Stimulated activated naive B cell treated with anti-CD40 and anti-IgM and Interleukin-4, amounts not matched to agents 10 μg/mL and 1 μg/mL and 100 μg/mL, for 72 hours (primary cell): Measurements from ENCODE around the gene WIF1.

Experiments used
- ATAC-seq, 2 donors: fragments of 150-1000 bp; cut with Tn5 transposase; replicated peaks; 2 replicates each; pipeline ENCODE4 v1.10.0; 2021; ENCODE audit warnings: moderate library complexity in 1 of 2
- DNase-seq: peaks from one replicate; pipeline ENCODE4 v3.0.0; 2021
- H3K27ac Mint-ChIP-seq: one replicate; pipeline ENCODE4 v1.8.0; 2022; ENCODE audit warnings: mild to moderate bottlenecking, mixed read lengths
- H3K27me3 Mint-ChIP-seq, 2 donors: one replicate each; pipeline ENCODE4 v1.8.0; 2022; ENCODE audit warnings: mixed read lengths in 2 of 2
- H3K36me3 Mint-ChIP-seq, 2 donors: one replicate each; pipeline ENCODE4 v1.8.0; 2022; ENCODE audit warnings: mixed read lengths in 2 of 2, mild to moderate bottlenecking in 1 of 2
- H3K4me1 Mint-ChIP-seq, 2 donors: one replicate each; pipeline ENCODE4 v1.8.0; 2022; ENCODE audit warnings: mixed read lengths in 2 of 2, mild to moderate bottlenecking in 1 of 2
- H3K4me3 Mint-ChIP-seq, 2 donors: one replicate each; pipeline ENCODE4 v1.8.0; 2022; ENCODE audit warnings: mild to moderate bottlenecking in 2 of 2, mixed read lengths in 2 of 2, moderate library complexity in 1 of 2
- H3K9me3 Mint-ChIP-seq, 2 donors: one replicate each; pipeline ENCODE4 v1.8.0; 2022; ENCODE audit warnings: mixed read lengths in 2 of 2, mild to moderate bottlenecking in 1 of 2

Gene WIF1, protein sequence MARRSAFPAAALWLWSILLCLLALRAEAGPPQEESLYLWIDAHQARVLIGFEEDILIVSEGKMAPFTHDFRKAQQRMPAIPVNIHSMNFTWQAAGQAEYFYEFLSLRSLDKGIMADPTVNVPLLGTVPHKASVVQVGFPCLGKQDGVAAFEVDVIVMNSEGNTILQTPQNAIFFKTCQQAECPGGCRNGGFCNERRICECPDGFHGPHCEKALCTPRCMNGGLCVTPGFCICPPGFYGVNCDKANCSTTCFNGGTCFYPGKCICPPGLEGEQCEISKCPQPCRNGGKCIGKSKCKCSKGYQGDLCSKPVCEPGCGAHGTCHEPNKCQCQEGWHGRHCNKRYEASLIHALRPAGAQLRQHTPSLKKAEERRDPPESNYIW

DNA sequence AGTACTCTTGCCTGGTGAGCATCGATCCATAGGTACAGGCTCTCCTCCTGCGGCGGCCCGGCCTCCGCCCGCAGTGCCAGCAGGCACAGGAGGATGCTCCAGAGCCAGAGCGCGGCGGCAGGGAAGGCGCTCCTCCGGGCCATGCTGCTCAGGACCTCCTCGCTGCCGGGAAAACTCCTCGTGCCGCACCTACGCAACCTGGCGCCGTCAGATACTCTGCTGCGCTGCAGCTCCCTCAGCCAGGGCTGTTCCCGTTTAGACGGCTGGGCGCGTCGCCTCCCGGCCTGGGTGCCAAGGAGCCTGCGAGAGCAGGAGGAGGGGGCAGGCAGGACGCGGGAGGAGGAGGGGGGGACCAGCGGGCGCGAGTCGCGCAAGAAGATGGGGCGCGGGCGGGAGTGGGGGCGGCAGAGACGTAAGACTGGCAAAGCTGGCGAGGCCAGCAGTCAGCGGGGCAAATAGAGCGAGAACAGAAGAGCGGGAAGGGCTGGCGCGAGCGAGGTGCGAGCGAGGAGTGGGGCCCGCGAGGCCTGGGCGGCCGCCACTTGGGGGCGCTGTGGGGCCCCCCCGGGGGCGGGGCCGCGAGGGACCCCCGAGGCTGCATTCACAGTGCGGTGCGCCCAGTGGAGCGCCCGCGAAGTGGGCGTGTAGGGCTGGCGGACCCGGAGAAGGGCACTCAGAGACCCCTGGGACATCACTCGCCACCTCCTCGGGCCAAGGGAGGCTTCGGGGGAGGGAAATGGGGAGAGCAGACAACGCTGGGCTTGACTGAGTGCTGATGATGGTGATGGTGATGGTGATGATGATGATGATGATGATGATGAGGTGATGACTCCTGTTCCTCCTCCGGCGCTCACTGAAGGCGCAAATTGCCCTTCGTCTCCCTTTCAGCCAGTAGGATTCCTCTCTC is at the start of gene WIF1:
WIF1 (minus strand) TSS at position 257 of the 907 bp plus-strand sequence; CDS start at position 143, 114 bp downstream.
- ATAC-seq (peak; percentile 82 to 83), DNase-seq (no peak)
- H3K27me3 Mint-ChIP-seq: peaks cover 37 to 48% of the 10 kb centered on the region in 2 donors
- no peaks in the 10 kb centered on the region for H3K36me3 Mint-ChIP-seq
- H3K4me3 Mint-ChIP-seq: peak within 1 kb of the TSS; percentile 57 to 78
- no peaks in the 10 kb centered on the region for H3K9me3 Mint-ChIP-seq
- H3K4me1 Mint-ChIP-seq: peaks cover 4 to 13% of the 10 kb centered on the region in 2 donors
- no peak within 1 kb of the TSS for H3K27ac Mint-ChIP-seq

DNA sequence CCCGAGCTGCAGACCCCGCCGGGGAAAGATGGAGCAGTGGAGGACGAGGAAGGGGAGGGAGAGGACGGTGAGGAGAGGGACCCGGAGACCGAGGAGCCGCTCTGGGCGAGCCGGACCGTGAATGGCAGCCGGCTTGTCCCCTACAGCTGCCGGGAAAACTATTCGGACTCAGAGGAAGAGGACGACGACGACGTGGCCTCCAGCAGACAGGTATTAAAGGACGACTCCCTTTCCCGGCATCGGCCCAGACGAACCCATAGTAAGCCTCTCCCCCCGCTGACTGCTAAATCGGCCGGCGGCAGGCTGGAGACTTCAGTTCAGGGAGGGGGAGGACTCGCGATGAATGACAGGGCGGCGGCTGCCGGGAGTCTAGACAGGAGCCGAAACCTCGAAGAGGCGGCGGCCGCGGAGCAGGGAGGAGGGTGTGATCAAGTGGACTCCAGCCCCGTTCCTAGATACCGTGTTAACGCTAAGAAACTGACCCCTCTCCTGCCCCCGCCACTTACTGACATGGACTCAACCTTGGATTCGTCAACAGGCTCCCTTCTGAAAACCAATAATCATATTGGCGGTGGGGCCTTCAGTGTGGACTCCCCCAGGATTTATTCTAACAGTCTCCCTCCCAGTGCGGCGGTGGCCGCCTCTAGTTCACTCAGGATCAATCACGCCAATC is 49.2 kb upstream of the WIF1 start:
- H3K27me3 Mint-ChIP-seq: peaks cover 3 to 5% of the 10 kb centered on the region in 2 donors
- peak; percentile 56 to 61 for ATAC-seq

DNA sequence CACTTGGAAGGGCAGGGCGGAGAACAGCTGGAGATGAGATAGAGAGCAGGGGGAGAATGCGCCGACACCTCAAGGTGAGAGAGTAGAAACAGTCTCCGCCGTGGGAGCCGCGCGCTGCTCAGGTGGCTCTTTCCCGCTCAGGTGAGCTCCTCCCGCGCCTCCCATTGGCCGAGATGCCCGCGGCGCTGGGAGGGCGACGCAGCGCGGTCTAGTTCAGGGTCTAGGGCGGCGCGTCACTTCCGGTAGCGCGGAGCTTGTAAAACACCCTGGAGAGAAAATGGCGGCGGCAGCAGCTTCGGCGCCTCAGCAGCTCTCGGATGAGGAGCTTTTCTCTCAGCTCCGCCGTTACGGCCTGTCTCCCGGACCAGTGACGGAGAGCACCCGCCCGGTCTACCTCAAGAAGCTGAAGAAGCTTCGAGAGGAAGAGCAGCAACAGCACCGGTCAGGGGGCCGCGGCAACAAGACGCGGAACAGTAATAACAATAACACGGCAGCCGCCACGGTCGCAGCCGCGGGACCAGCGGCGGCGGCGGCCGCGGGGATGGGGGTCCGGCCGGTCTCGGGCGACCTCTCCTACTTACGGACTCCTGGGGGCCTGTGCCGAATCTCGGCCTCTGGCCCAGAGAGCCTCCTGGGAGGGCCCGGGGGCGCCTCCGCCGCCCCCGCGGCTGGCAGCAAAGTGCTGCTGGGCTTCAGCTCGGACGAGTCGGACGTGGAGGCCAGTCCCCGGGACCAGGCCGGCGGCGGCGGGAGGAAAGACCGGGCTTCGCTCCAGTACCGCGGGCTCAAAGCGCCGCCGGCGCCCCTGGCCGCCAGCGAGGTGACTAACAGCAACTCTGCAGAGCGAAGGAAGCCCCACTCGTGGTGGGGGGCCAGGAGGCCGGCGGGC is 48.5 kb upstream of the WIF1 start, which contains the start of gene LEMD3:
LEMD3 (plus strand) TSS at position 264 of the 889 bp plus-strand sequence; CDS start at position 278, 14 bp downstream.
- Mint-ChIP-seq H3K4me3 (peak within 1 kb of the TSS; percentile 94 to 96), H3K9me3 (no peaks in the 10 kb centered on the region), H3K4me1 (peaks cover 9 to 26% of the 10 kb centered on the region in 2 donors), H3K36me3 (peaks cover 2 to 4% of the 10 kb centered on the region in 2 donors), H3K27ac (peak within 1 kb of the TSS; percentile 97), H3K27me3 (peaks cover 3 to 5% of the 10 kb centered on the region in 2 donors)
- peak; percentile 95 to 97 for ATAC-seq
- peak; percentile 86 for DNase-seq

More for the DNA sequence above, 49.2 kb upstream of the WIF1 start:
- peaks cover 9 to 26% of the 10 kb centered on the region in 2 donors for H3K4me1 Mint-ChIP-seq
- peaks cover 2 to 4% of the 10 kb centered on the region in 2 donors for H3K36me3 Mint-ChIP-seq
- no peaks in the 10 kb centered on the region for H3K9me3 Mint-ChIP-seq
- H3K4me3 Mint-ChIP-seq: peak overlapping the region; percentile 94 to 96
- H3K27ac Mint-ChIP-seq: peak overlapping the region; percentile 91
- peak; percentile 34 for DNase-seq

DNA sequence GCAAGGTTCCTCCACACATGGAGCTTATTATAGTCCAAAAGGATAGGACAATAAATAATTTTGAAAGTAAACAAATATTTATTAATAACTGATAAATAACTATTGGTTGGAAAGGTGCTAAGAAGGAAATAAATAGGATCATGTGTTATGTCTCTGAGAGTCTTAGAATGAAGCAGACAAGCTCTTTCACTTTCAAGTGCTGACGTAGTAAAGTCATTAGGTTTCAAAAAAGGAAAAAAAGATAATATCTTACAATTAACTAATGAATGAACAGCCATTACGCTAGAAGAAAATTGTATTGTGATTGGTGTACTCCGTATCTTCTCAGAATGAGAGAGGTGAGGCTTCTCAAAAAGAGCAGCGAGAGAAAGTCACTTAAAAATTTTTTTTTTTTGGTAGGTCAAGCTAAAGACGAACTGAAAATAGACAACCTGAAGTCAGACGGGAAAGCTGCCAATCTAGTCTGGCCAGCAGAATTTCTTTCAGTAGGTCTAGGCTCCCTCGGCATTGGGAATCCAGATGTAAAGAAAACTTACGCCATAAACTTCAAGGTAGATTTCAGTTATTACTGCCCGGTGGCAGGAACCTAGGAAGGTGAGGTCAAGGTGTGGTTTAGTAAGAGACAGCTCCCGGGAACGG is 47.7 kb upstream of the WIF1 start:
- peak; percentile 0 to 4 for ATAC-seq
- peaks cover 3 to 5% of the 10 kb centered on the region in 2 donors for H3K27me3 Mint-ChIP-seq

DNA sequence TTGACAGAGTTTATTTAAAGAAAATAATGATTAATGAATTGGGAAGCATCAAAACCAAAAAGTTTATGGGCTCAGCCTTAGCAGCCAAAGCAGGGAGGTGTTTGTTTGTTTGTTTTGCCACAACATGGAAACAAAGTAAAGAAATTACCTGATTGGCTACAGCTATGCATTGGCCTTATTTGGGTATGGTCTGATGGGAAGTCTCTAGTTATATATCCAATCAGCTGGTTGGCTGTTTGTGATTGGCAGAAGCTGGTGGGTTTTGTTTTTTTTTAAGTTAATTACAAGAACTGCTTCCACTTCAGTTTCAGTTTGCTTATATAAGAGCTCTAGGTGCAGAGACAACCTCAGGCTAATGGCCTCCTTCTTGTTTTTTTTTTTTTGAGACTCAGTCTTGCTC is 43.7 kb upstream of the WIF1 start:
- H3K4me3 Mint-ChIP-seq: no peak overlapping the region
- H3K36me3 Mint-ChIP-seq: peaks cover 0 to 2% of the 10 kb centered on the region in 2 donors
- peaks cover 5 to 10% of the 10 kb centered on the region in 2 donors for H3K27me3 Mint-ChIP-seq
- DNase-seq (no peak), ATAC-seq (no peak)
- no peak overlapping the region for H3K27ac Mint-ChIP-seq
- H3K4me1 Mint-ChIP-seq: no peaks in the 10 kb centered on the region
- no peaks in the 10 kb centered on the region for H3K9me3 Mint-ChIP-seq

More for the DNA sequence above, 47.7 kb upstream of the WIF1 start:
- no peak for DNase-seq
- Mint-ChIP-seq H3K4me1 (peaks cover 9 to 26% of the 10 kb centered on the region in 2 donors), H3K27ac (peak overlapping the region; percentile 97), H3K9me3 (no peaks in the 10 kb centered on the region), H3K36me3 (peaks cover 2 to 4% of the 10 kb centered on the region in 2 donors), H3K4me3 (peak overlapping the region; percentile 94 to 96)

DNA sequence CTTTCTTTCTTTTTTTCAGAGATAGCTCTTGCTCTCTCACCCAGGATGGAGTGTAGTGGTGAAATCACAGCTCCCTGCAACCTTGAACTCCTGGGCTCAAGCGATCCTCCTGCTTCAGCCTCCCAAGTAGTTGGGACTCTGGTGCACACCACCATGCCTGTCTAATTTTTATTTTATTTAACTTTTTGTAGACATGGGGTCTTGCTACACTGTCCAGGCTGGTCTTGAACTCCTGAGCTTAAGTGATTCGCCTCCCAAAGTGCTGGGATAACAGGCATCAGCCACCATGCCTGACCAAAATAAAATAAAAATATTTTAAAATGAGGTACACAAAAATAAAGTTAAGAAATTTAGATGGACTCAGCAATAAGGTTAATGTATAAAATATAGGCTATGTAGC is 43.1 kb upstream of the WIF1 start:
- Mint-ChIP-seq H3K9me3 (no peaks in the 10 kb centered on the region), H3K27ac (no peak overlapping the region), H3K4me1 (no peaks in the 10 kb centered on the region), H3K4me3 (no peak overlapping the region), H3K36me3 (no peaks in the 10 kb centered on the region), H3K27me3 (peaks cover 5 to 10% of the 10 kb centered on the region in 2 donors)
- ATAC-seq: no peak
- DNase-seq: no peak

DNA sequence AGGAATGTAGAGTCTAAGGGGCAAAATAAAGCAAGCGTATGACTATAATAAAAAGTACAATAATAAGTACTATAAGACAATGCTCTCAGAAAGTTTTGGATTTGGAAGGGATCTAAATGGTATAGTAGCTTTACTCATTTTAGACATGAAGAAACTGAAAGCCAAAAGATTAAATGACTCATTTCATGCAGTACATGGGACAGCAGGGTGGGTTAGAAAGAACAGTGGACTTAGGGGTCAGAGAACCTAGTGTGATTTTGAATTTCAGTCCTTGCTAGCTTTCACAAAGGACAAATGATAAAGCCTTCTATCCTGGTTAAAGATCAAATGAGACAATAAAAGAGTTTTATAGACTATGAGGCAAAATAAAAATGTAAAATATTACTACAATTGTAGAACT is 41.5 kb upstream of the WIF1 start:
- Mint-ChIP-seq H3K4me1 (no peaks in the 10 kb centered on the region), H3K36me3 (no peaks in the 10 kb centered on the region), H3K27me3 (peaks cover 5 to 10% of the 10 kb centered on the region in 2 donors), H3K4me3 (no peak overlapping the region), H3K27ac (no peak overlapping the region), H3K9me3 (no peaks in the 10 kb centered on the region)
- DNase-seq (no peak), ATAC-seq (no peak)

DNA sequence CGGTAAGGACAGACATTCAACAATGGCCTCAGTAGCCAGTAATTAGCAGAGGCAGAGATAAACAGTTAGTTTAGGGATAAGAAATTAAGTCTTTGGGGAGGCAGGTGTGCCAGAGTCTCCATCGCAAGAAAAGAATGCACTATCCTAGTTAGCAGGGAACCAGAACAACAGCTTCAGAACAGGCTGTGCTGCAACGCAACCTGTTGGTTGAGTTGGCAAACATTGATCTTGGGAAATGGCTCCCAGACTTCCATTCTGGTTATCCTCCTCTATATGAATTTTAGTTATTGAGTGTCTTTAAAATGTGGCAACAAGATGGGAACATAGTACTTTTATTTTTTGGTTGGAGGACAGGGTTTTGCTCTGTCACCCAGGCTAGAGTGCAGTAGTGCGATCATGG is 36.0 kb upstream of the WIF1 start:
- ATAC-seq: no peak
- Mint-ChIP-seq H3K4me1 (peaks cover 4 to 9% of the 10 kb centered on the region in 2 donors), H3K9me3 (no peaks in the 10 kb centered on the region), H3K27ac (peak overlapping the region; percentile 65), H3K4me3 (peak overlapping the region; percentile 34 to 47), H3K36me3 (no peaks in the 10 kb centered on the region), H3K27me3 (peaks cover 0 to 7% of the 10 kb centered on the region in 2 donors)
- no peak for DNase-seq

DNA sequence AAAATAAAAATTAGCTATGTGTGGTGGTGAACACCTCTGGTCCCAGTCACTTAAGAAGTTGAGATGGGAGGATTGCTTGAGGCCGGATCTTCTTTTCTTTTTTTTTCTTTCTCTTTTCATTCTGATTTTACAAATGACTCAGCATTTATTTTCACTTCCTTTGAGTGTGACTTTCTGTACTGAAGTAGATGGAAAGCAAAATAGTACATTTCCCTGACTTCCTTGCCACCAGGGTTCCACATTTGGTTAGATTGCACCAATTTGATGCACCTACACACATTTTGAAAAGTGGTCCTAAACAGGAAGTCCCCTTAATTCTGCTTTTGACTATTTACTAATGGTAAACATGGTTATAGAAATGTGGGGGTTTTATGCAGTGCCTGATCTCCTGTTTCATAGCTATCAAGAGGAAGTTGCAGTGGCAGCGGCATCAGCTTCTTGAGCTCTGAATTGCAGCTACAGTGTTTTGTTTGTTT is 35.3 kb upstream of the WIF1 start:
- peak; percentile 16 for DNase-seq
- Mint-ChIP-seq H3K36me3 (no peaks in the 10 kb centered on the region), H3K4me3 (peak overlapping the region; percentile 34 to 47), H3K27ac (peak overlapping the region; percentile 65), H3K4me1 (peaks cover 4 to 9% of the 10 kb centered on the region in 2 donors), H3K9me3 (no peaks in the 10 kb centered on the region), H3K27me3 (peaks cover 0 to 7% of the 10 kb centered on the region in 2 donors)
- ATAC-seq: peak; percentile 86 to 87

DNA sequence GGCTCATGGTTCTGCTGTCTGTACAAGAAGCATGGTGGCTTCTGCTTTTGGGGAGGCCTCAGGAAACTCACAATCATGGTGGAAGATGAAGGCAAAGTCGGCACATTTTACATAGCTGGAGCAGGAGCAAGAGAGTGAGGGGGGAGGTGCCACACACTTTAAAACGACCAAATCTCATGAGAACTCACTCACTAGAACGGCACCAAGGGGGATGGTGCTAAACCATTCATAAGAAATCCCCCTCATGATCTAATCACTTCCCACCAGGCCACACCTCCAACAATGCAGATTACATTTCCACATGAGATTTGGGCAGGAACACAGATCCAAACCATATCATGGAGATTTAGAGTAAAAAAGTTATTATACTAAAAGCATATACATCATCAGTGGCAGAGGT is 34.7 kb upstream of the WIF1 start:
- Mint-ChIP-seq H3K9me3 (no peaks in the 10 kb centered on the region), H3K27ac (peak overlapping the region; percentile 3), H3K27me3 (peaks cover 0 to 9% of the 10 kb centered on the region in 2 donors), H3K4me1 (peaks cover 4 to 9% of the 10 kb centered on the region in 2 donors), H3K4me3 (peak overlapping the region; percentile 13 to 34), H3K36me3 (no peaks in the 10 kb centered on the region)
- DNase-seq (no peak), ATAC-seq (peak; percentile 43 to 53)

DNA sequence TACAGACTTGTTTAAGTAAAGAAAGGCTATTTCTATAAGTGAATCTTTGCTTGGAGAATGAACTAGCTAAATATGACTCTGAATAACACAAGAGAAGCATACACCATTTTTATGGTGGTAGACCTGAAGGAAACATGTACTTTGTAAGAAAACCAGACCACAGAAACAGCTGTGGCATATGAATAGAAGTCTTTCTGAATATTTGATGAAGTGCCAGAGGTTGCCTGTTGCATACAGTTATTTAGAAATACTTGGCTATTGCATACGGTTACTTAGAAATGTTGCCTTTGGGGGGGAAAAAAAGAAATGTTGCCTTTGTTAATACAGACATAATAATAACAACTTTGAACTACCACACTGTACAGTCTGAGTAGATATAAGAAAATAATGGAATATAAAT is 31.5 kb upstream of the WIF1 start:
- H3K4me1 Mint-ChIP-seq: peaks cover 4 to 9% of the 10 kb centered on the region in 2 donors
- H3K27ac Mint-ChIP-seq: no peak overlapping the region
- H3K9me3 Mint-ChIP-seq: no peaks in the 10 kb centered on the region
- no peaks in the 10 kb centered on the region for H3K36me3 Mint-ChIP-seq
- DNase-seq (no peak), ATAC-seq (no peak)
- H3K4me3 Mint-ChIP-seq: no peak overlapping the region
- peaks cover 9 to 11% of the 10 kb centered on the region in 2 donors for H3K27me3 Mint-ChIP-seq

DNA sequence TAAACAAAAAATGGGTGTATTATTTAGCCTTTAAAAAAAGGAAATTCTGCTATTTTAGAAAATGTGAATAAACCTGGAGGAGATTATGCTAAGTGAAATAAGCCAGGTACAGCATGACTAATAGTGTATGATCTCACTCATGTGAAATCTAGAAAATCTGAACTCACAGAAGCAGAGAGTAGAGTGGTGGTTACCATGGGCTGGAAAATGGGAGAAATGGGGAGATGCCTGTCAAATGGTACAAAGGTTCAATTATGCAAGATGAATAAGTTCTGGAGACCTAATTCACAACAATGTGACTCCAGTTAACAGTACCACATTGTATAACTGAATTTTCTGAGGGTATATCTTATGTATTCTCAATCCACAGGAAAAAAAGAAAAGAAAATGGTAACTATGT is 30.9 kb upstream of the WIF1 start:
- H3K27ac Mint-ChIP-seq: no peak overlapping the region
- peaks cover 9 to 11% of the 10 kb centered on the region in 2 donors for H3K27me3 Mint-ChIP-seq
- no peak for DNase-seq
- H3K9me3 Mint-ChIP-seq: no peaks in the 10 kb centered on the region
- ATAC-seq: no peak
- no peak overlapping the region for H3K4me3 Mint-ChIP-seq
- H3K36me3 Mint-ChIP-seq: no peaks in the 10 kb centered on the region
- H3K4me1 Mint-ChIP-seq: peaks cover 4 to 9% of the 10 kb centered on the region in 2 donors
